ENCODE measurements around the gene ACVR1B. TPM values are rescaled to one million over a fixed set of nuclear protein-coding genes. Genes with fewer than 3 reads are reported as not detected.

ACVR1B gene
- total and polyA plus RNA-seq, 2 experiments from 2014 or later, result 5.7 to 22.4 TPM

DNA sequence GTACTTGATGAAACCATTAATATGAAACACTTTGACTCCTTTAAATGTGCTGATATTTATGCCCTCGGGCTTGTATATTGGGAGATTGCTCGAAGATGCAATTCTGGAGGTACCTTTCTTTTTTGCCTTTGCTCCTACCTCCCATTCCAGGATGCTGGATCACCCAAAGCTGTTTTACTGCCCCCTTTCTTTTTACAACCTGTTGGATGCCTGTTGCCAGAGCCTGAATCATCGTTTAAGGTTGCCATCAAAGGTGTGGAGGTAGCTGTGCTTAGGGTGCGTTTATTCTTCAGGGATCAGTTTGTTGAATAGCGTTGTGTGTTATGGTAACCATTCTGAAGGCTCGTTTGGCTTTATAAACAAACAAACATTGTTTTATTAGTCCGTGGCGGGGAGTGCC is 35.3 kb downstream of the ACVR1B start:
- H2AFZ ChIP-seq, result no peak overlapping the region
- TF ChIP-seq EZH2 (IDR thresholded peaks at IDR 0.05; ENCODE audit: borderline replicate concordance), result no peak
- no peak for TF ChIP-seq CTCF (IDR thresholded peaks at IDR 0.05; ENCODE audit: poor library complexity)
- TF ChIP-seq EZH2phosphoT487 (IDR thresholded peaks at IDR 0.05; ENCODE audit: low read depth, severe bottlenecking, unreplicated experiment), result no peak
- H3K79me2 ChIP-seq, result peaks cover 4% of the 10 kb centered on the region
- H3K9me3 ChIP-seq (ENCODE audit: low read depth), result no peaks in the 10 kb centered on the region
- no peak overlapping the region for H3K4me2 ChIP-seq
- no peak overlapping the region for H3K27ac ChIP-seq
- no peak overlapping the region for H3K4me3 ChIP-seq
- no peaks in the 10 kb centered on the region for H3K9me2 ChIP-seq (replicated peaks; ENCODE audit: insufficient read depth)
- DNase-seq (ENCODE audit: low spot score), result no peak
- no peaks in the 10 kb centered on the region for H4K20me1 ChIP-seq (ENCODE audit: insufficient read depth, poor library complexity, severe bottlenecking)
- WGBS (ENCODE audit: low lambda C conversion rate, missing lambda C conversion rate), result 78% methylated on average over 8 of the region's 8 CpGs
- H3K27me3 ChIP-seq, result no peaks in the 10 kb centered on the region
- H3K36me3 ChIP-seq (replicated peaks; ENCODE audit: insufficient read depth, low read depth), result no peaks in the 10 kb centered on the region
- no peaks in the 10 kb centered on the region for H3K4me1 ChIP-seq (ENCODE audit: insufficient read depth)

GRCh38 chr12:51992246-51992645 is 40.7 kb downstream of the ACVR1B start:
- no peak for DNase-seq (ENCODE audit: low spot score)
- Histone ChIP-seq H3K4me3 (no peak overlapping the region), H2AFZ (no peak overlapping the region), H3K79me2 (no peaks in the 10 kb centered on the region), H4K20me1 (ENCODE audit: insufficient read depth, poor library complexity, severe bottlenecking) (no peaks in the 10 kb centered on the region), H3K4me1 (ENCODE audit: insufficient read depth) (no peaks in the 10 kb centered on the region), H3K4me2 (no peak overlapping the region), H3K27me3 (no peaks in the 10 kb centered on the region), H3K27ac (no peak overlapping the region), H3K9me2 (replicated peaks; ENCODE audit: insufficient read depth) (no peaks in the 10 kb centered on the region), H3K9me3 (ENCODE audit: low read depth) (no peaks in the 10 kb centered on the region), H3K36me3 (replicated peaks; ENCODE audit: insufficient read depth, low read depth) (no peaks in the 10 kb centered on the region)
- TF ChIP-seq CTCF (IDR thresholded peaks at IDR 0.05; ENCODE audit: poor library complexity) (no peak), EZH2 (IDR thresholded peaks at IDR 0.05; ENCODE audit: borderline replicate concordance) (no peak), EZH2phosphoT487 (IDR thresholded peaks at IDR 0.05; ENCODE audit: low read depth, severe bottlenecking, unreplicated experiment) (no peak)
- 95% methylated on average over 5 of the region's 5 CpGs for WGBS (ENCODE audit: low lambda C conversion rate, missing lambda C conversion rate)

- Histone ChIP-seq H3K9me2 (replicated peaks; ENCODE audit: insufficient read depth) (no peaks in the 10 kb centered on the region), H2AFZ (no peak overlapping the region), H3K4me1 (ENCODE audit: insufficient read depth) (no peaks in the 10 kb centered on the region), H3K36me3 (replicated peaks; ENCODE audit: insufficient read depth, low read depth) (no peaks in the 10 kb centered on the region), H3K4me2 (no peak overlapping the region), H3K27ac (no peak overlapping the region), H3K9me3 (ENCODE audit: low read depth) (no peaks in the 10 kb centered on the region), H3K27me3 (no peaks in the 10 kb centered on the region), H3K4me3 (no peak overlapping the region), H3K79me2 (no peaks in the 10 kb centered on the region), H4K20me1 (ENCODE audit: insufficient read depth, poor library complexity, severe bottlenecking) (no peaks in the 10 kb centered on the region)
- DNase-seq (ENCODE audit: low spot score), result no peak
- WGBS (ENCODE audit: low lambda C conversion rate, missing lambda C conversion rate), result 95% methylated on average over 16 of the region's 17 CpGs
- TF ChIP-seq EZH2 (IDR thresholded peaks at IDR 0.05; ENCODE audit: borderline replicate concordance), result no peak
- no peak for TF ChIP-seq EZH2phosphoT487 (IDR thresholded peaks at IDR 0.05; ENCODE audit: low read depth, severe bottlenecking, unreplicated experiment)
- TF ChIP-seq CTCF (IDR thresholded peaks at IDR 0.05; ENCODE audit: poor library complexity), result no peak
Measured at GRCh38 chr12:51994539-51994820, 43.0 kb downstream of the ACVR1B start.

GRCh38 chr12:51994959-51995358 is 43.5 kb downstream of the ACVR1B start:
- Histone ChIP-seq H3K27ac (no peak overlapping the region), H3K27me3 (no peaks in the 10 kb centered on the region), H3K4me1 (ENCODE audit: insufficient read depth) (no peaks in the 10 kb centered on the region), H4K20me1 (ENCODE audit: insufficient read depth, poor library complexity, severe bottlenecking) (no peaks in the 10 kb centered on the region), H3K9me3 (ENCODE audit: low read depth) (no peaks in the 10 kb centered on the region), H3K79me2 (no peaks in the 10 kb centered on the region), H3K4me2 (no peak overlapping the region), H3K9me2 (replicated peaks; ENCODE audit: insufficient read depth) (no peaks in the 10 kb centered on the region), H2AFZ (no peak overlapping the region), H3K36me3 (replicated peaks; ENCODE audit: insufficient read depth, low read depth) (no peaks in the 10 kb centered on the region), H3K4me3 (no peak overlapping the region)
- no peak for TF ChIP-seq EZH2phosphoT487 (IDR thresholded peaks at IDR 0.05; ENCODE audit: low read depth, severe bottlenecking, unreplicated experiment)
- no peak for TF ChIP-seq EZH2 (IDR thresholded peaks at IDR 0.05; ENCODE audit: borderline replicate concordance)
- no peak for TF ChIP-seq CTCF (IDR thresholded peaks at IDR 0.05; ENCODE audit: poor library complexity)
- 35% methylated on average over 3 of the region's 4 CpGs for WGBS (ENCODE audit: low lambda C conversion rate, missing lambda C conversion rate)
- no peak for DNase-seq (ENCODE audit: low spot score)
